GM21717 (cell line): ENCODE results near the gene NBPF1.
"Not testable (repeated sequence)": the region's sequence is repeated elsewhere in the genome, so short reads cannot be mapped to it uniquely, and the experiment has no call there.

Experiments
- ATAC-seq: cut with Tn5 transposase; IDR thresholded peaks from one replicate; pipeline ENCODE4 v1.9.1; 2021; ENCODE audit warnings: mild to moderate bottlenecking, moderate library complexity; ENCODE audit not compliant: unreplicated experiment

Gene NBPF1

GRCh38 chr1:16607853-16608815 is 5.2 kb downstream of the NBPF1 start:
- not testable (repeated sequence) for ATAC-seq

GRCh38 chr1:16607433-16607851 is 5.9 kb downstream of the NBPF1 start:
- no peak for ATAC-seq

DNA sequence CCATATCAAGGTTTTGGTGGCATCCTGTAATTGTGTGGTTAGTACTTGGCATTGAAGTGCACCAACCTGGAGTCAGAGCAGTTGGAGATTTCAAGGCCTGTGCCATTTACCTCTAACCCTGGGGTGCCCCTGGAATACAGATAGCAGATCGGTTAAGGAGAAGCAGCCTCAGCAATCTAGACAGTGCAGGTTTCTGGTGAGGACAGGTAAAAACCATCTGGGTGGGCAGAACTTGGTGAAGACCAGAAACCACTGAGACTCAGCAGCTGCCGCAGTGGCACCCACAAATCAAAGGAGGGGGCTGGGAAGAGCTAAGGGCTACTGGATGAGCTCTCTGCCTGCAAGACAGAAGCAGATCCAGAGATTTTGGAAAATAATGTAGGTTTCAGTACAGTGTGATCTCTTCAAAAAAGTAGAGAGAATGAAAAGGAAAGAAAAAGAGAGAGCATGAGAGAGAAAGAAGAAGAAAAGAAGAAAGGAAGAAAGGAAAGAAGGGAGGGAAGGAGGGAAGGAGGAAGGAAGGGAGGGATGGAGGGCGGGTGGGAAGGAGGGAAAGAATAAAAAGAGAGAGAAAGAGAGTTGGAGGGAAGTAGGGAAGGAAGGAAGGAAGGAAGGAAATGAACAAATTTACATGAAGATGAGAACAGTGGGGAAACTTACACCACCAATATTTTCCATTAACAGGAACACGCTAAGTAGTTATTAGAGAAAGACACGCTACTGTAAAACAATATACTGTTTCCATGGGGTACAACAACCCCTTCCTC is 6.5 kb downstream of the NBPF1 start:
- ATAC-seq, result not testable (repeated sequence)

GRCh38 chr1:16605532-16606505 is 7.5 kb downstream of the NBPF1 start:
- no peak for ATAC-seq

DNA sequence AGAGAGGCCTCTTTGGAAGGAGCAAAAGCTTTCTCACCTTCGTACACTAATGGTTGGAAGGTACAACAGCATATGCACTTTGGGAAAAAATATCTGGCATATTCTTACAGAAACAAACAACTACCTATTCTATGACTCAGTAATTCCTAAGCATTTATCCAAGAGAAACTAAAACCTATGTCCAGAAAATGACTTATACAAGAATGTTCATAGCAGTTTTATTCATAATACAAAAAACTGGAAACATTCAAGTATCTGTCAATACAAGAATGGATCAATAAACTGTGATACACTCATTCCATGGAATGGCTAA is 8.2 kb downstream of the NBPF1 start:
- no peak for ATAC-seq

DNA sequence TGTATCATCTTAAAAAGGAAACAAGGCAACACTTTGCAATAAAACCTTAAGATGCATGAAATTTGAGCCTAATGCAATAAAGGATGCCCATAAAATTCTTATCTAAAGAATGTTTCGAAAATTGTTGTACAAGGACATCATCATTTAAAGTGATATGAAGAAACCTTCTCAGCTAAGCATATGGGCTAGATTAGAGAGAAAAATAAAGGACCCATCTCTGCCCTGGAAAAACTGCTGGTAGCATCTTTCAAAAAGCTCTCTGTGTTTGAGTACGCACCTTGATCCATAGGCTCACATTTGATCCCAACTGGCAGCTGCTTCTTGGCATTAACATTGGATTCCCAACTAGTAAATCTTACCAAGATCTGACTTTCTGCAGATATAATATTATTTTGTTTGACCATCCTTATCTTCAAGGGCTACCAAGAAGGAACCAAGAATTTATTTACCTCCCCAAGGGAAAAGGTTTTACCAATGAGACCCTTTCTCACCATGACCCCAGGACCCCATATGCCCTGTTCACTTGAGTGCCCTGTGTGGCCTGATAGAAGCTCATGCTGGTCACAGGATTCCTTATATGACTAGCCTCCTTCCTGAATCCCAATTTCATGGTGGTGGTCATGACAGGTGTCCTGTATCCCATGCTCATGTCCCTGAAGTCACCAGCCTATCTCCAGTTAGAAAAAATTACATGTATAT is 8.7 kb downstream of the NBPF1 start:
- ATAC-seq, result not testable (repeated sequence)

DNA sequence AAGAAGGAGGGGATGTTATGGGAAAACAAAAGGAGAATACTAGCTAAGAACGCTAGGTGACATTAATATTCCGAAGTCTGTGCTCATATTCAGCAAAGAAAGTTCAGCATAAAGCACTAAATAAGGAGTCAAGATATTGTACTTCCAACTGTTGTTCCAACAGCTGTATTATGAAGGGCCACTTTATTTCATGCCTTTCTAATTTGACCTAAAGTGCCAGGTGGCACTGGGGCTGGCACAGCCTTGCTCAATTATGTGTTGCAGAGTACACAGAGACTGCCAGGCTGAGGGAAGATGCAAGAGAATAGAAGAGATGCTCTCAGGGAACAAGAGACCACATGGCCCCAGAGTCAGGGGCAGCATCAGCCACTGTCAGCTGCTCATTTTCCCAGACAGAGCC is 9.7 kb downstream of the NBPF1 start:
- ATAC-seq, result not testable (repeated sequence)

DNA sequence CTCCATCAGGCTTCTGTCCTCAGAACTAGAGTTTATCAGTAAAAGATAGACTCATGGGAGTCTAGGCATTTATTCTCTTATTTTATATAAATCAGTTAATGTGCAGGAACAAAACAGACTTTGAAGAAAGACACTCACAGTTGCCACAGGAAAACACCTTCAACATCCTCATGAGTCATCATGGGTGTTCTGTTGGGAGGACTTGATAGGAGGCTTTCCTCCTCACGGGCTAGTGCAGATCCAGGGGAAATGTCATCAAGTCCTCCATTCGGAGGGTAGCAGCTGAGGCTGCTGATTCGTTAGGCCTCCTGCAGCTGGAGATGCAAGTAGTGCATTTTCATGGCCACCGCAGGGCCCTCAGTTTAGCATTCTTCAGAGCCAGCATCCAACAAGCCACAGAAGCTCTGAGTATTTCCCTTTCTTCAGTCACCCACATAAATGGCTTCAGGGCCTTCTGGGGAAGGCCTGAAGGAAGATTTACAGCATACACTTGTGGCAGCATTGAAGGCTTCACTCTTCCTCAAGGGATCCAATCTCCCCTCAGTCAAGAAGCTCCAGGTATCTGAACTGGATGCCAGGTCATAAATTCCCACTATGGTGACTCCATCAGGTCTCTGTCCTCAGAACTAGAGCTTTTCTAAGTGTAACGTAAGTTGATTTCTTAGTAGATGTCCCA is 10.9 kb downstream of the NBPF1 start:
- not testable (repeated sequence) for ATAC-seq

DNA sequence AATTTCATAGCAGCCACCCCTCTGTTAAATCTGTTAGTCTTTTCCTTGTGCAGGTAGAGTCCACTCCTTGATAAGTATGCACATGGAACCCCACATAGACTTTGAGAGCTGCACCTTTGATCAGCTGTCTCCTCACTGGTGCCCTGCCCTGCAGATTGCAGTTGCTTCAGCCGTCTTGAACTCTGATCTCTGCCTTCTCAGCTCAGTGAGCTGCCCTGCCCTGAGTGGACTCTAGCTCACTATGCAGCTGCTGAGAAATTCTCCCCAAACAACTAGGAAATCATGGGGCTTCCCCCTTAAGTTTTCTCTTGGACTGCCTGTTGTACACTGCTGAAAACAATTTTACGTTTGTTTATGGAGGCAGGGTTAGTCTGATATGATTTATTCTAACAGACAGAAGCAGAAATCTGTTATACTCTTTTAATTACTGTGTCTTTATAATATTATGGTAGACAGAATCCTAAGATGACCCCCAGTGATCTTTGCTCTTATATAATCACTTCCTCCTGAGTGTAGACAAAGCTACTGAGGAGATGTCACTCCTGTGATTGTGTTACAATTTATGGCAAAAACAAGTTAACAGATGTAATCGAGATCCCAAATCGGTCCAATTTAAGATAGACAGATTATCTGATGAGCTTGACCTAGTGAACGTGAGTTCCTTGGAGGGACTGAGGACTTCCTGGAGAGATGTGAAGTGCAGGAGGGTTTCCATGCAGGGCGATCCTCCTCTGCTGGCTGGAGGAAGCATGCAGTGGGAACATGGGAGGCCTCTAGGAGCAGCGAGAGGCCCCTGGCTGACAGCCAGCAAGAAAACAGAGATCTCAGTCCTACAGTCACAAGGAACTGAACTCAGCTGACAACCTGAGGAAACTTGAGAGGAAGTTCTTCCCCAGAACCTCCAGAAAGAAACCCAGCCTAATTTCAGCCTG is 12.2 kb downstream of the NBPF1 start:
- ATAC-seq, result not testable (repeated sequence)

DNA sequence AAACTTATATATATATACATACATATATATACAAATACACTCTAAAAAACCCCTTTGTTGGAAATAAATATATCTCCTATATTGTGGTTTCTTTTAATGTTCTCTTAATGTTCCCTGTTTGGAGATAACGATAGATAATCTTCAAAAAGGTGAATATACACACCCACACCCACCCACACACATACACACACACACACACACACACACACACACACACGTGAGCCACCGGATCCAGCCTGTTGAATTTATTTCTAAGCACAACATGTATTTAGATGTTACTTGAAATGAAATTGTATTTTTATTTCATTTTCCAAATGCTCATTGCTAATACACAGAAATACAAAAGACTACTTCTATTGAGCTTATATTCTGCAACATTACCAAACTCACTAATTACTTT is 14.0 kb downstream of the NBPF1 start:
- not testable (repeated sequence) for ATAC-seq

DNA sequence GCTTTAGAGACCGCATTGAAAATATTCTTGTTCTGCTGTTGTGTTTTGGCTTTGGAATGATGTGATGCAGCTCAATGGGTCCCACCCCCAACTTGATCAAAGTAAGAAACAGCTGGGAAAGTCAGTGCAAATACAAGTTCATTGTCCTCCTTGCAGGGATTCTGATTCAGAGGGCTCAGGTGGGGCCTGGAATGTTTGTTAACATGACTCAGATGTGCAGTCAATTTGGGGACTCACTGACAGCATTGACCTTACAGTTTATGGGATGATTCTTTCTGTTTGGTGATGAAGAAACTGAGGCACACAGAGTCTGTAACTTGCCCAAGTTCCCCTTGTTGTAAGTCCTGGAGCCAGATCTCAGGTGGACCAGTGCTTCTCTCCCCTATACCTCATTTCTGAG is 18.1 kb downstream of the NBPF1 start:
- ATAC-seq, result not testable (repeated sequence)

DNA sequence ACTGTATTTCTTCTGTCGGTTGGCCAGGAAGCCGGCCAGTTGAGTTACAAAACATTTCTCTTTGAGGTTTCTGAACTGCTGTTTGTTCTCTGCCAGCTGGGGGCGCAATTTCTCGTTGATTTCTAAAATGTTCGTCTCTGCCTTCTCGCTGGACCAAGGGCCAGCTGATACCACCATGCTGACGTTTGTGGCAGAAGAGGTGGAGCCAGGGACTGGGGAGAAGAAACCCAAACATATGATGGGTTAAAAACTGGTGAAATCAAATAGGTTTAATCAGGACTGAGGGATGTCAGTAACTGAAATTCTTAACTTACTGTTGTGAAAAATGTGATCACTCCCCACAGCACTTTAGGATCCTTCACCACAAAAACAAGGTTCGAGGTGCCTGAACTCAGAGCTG is 21.5 kb downstream of the NBPF1 start:
- ATAC-seq, result not testable (repeated sequence)

- not testable (repeated sequence) for ATAC-seq
Observed at GRCh38 chr1:16588081-16588480, 25.3 kb downstream of the NBPF1 start.

GRCh38 chr1:16587639-16588038 is 25.7 kb downstream of the NBPF1 start:
- not testable (repeated sequence) for ATAC-seq

DNA sequence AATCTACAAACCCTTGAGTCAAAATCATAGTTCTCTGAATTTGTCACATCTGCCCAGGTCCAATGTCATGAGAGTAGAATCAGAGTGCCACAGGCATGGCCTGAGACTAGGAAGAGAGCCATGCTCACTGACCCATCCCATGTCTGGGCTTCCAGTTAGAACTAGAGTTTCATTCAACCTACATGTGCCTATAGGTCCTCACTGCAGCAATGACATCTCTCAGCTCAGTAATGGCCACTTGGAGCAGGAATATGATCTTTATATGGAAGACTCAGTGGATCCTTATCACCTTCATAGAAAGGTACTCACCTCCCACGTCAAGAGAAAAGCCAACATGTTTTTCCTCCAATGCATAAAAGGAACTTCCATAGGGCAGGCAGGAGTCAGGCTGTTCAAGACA is 48.0 kb downstream of the NBPF1 start:
- ATAC-seq, result not testable (repeated sequence)

DNA sequence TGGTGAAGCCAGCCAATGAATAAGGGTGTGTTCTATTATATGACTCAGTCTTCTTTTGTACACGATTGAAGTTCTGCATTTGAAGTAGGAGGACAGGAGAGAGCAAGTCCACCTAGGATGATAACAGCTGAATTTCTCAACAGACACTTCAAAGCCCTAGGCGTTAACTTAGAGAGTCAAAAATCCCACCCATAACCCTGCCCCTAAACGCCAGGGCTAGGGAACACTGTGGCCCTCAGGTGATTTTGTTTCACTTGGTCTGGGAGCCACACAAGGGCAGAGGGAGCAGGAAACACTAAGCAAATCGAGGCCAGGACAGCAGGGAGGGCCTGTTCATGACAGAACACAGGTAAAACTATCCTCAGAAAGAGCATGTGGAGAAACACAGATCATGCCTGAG is 52.3 kb downstream of the NBPF1 start:
- not testable (repeated sequence) for ATAC-seq

DNA sequence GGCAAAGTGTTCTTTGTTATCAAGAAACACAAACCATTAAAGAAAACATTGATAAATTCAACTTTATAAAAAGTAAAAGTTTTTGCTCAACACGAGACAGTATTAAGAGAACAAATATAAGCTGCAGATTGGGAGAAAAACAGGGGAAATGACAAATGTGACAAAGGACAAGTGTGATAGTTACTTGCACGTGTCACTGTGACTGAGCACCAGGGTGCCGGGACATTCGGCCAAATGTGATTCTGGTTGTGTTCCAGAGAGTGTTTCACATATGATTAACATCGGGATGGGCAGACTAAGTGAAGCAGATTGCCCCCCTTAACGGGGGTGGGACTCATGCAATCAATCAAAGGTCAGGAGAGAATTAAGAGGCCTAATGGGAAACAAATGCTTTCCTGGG is 52.9 kb downstream of the NBPF1 start:
- ATAC-seq, result not testable (repeated sequence)

GRCh38 chr1:16559688-16560087 is 53.7 kb downstream of the NBPF1 start:
- not testable (repeated sequence) for ATAC-seq
